HG03439 (cell line): ENCODE measurements around the gene CSNK1G2.

Experiments used
- ATAC-seq: cut with Tn5 transposase; IDR thresholded peaks from one replicate; pipeline ENCODE4 v1.9.1; 2021; ENCODE audit warnings: mild to moderate bottlenecking, moderate library complexity; ENCODE audit not compliant: unreplicated experiment

CSNK1G2 gene

DNA sequence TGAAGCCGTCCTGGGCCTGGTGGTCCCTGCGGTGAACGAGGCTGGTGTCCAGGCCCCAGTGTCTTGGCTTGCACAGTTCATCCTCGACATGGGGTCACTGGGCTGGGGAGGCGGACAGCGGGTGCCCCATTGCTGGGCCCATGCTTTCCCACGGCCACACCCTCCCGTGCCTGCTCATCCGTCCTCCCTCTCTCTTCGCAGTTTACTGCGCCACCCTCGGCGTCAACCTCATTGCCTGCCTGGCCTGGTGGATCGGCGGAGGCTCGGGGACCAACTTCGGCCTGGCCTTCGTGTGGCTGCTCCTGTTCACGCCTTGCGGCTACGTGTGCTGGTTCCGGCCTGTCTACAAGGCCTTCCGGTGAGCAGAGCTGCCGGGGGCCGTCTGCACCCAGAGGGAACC is 23.0 kb upstream of the CSNK1G2 start:
- ATAC-seq = no peak

DNA sequence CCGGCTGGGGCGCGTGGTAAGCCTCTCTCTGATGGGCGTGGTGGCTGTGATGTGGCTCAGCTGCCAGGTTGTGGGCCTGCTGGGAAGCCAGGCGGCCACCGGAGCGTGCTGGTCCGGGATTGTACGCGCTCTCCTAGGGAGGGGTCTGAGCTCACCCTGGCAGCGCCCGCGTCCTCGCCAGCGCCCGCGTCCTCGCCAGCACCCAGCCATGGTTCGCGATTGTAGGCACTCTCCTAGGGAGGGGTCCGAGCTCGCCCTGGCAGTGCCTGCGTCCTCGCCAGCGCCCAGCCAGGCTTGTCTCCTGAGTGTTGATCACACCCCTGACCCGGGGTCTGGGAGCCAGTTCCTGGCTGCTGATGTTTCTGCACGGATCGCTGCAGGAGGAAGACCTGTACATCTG is 22.0 kb upstream of the CSNK1G2 start:
- no peak for ATAC-seq

DNA sequence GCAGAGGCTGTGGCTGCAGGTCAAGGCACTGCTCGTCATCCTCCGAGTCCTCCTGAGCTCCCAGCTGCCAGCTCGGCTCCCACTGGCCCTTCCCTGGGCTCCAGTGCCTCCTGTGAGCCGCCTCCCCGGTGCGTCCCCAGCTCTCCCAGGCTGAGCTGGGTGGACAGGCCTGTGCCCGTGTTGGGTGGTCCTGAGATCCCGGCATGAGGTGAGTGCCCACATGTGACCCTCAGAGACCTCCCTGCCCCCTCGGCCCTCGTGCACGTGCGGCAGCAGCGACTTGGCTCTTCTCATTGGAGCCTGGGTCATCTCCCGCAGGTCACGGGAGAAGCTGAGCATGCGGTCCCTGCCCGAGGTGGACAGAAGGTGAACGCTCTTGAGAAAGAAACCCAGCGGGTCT is 20.3 kb upstream of the CSNK1G2 start:
- no peak for ATAC-seq

DNA sequence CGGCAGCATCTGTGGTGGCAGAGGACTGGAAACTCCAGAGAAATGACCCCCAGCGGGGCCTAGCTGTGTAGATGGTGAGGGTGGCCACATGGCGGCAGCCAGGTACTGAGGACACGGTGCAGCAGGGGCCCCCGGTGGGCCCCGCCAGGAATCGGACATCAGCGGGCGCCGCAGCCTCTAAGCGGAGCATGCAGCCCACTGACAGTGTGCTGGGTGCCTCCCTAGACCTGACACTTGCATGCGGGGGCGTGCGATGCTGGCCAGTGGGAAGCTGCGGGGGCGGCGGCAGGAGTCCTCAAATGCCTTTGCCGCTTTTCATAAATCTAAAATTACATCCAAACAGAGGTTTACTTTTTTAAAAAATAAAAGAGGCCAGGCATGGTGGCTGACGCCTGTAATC is 19.6 kb upstream of the CSNK1G2 start:
- ATAC-seq = no peak

DNA sequence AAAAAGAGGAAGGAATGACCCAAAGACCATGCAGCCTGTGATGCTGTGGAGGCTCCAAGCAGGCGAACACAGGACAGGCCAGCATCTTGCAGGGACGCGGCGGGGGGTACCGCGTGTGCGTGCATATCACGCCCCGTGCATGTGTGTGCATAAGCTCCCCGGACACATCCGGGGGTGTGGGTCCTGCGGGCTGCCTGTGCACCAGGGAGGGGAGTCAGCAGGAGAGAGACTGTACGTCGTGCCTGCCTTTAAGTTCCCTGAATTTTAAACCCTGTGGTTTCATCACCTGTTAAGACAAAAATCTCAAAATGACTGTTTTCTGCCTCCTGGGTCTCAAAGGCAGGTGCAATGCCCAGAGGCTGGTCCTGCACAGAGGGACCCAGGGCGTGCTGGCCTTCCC is 19.1 kb upstream of the CSNK1G2 start:
- no peak for ATAC-seq

DNA sequence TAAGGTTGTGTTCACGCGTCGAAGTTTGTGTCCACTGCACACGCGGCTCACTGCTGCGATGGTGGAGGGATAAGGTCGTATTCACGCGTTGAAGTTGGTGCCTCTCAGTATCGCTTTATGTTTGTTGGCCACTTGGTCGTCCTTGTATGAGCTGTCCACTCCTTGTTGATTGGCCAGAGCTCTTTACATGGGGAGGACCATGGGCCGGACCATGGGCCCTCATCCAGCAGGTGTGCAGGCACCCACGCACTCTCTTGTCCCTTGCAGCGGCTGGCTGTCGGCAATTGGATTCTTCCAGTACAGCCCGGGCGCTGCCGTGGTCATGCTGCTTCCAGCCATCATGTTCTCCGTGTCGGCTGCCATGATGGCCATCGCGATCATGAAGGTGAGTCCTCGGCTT is 18.2 kb upstream of the CSNK1G2 start:
- ATAC-seq = no peak

DNA sequence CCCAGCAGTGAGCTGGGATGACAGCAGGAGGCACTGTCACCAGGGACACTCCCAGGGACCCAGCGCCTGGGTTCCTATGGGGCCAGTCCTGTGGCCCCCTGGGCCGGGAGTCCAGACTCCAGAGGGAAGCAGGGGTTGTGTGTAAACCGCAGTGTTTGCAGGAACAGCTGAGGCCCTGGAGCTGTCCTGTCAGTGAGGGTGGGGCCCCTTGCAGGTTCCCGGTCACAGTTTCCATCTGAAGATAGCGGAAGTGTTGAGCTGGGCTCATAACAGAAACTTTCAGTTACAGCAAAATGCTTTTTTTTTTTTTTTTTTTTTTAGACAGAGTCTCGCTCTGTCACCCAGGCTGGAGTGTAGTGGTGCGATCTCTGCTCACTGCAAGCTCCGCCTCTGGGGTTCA is 17.7 kb upstream of the CSNK1G2 start:
- no peak for ATAC-seq

DNA sequence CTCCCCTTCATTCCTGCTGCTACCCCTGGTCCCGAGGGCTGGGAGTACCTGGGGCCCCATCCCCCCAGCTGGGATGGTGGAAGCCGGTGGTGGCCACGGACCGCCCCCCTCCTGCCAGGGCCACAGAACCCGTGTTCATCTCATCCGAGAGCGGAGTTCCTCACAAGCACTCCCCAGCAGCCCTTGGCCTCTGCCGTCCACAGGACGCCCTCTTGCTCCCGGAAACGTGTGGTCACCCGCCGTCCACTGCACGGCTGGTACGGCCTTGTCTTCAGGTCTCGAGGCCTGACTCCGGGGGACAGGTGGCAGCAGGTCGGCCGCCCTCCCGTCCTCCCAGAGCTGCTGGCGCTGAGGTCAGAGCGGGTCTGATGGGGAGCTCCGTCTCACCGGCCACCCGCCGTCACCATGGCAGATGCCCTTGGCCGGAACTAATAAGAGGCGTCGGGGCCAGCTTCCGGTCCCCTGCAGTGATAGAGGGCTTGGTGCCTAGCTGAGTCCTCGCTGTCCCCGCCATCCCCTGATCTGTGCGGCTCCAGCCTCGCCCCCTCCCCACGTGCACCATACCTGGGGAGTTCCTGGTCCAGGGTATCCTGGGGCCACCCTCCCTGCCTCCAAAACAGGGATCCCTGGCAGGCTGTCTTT is 16.5 kb upstream of the CSNK1G2 start:
- no peak for ATAC-seq

DNA sequence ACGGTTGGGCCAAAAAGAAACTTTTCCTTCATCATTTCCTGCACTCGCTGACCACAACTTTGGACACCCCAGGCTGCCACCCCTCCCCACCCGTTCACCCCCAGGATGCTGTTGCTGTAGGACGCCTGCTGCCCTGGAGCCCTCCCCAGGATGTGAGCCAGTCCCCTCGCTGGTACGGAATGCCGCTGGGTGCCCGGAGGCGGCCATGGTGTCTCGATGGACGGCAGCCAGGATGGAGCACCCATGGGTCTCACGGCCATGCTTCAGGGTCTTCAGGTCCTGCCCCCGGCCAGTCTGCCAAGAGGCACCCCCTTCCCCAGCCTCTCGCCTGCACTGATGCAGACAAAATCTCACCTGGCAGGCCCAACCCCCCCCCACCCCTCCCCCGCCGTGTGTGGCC is 15.4 kb upstream of the CSNK1G2 start:
- no peak for ATAC-seq

DNA sequence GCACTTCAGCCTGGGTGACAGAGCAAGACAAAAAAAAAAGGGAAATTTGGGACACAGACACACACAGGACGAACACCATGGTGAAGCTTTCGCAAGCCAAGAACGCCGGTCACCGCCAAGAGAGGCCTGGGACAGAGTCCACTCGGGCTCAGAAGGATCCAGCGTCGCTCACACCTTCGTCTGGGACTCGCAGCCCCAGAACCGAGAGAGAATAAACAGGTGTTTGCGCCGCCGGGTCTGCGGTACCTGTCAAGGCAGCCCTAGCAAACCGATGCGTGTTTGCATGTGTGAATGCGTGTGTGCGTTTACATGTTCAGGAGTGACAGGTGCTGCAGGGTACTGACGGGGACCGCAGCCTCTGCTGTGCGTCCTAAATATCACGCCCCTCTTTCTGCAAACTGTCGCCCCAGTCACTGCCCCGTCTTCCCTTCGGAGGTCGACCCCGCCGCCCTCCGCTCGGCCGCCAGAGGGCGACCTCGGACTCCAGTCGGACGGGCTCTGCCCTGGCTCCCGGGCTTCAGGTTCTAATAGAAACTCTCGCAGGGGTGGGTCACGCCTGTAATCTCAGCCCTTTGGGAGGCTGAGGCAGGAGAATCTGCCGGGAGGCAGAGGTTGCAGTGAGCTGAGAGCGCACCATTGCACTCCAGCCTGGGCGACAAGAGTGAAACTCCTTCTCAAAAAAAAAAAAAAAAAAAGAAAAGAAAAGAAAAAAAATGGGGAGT is 11.8 kb upstream of the CSNK1G2 start:
- no peak for ATAC-seq

DNA sequence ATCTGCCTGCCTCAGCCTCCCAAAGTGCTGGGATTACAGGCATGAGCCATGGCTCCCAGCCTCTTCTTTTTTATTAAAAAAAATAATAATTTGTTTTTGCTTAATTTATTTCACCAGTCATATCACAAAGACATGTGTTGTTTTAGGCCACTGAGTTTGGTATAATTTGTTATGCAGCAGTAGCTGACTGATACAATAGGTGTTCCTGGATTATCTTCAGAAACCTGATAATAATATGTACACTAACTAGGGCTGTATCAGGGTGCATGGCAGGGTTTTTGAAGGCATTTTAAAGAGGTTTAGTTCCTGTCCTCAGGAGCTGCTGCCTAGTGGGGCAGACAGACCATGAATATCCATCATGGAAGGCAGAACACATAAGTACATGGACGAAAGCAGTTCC is 9.5 kb upstream of the CSNK1G2 start:
- ATAC-seq = no peak

DNA sequence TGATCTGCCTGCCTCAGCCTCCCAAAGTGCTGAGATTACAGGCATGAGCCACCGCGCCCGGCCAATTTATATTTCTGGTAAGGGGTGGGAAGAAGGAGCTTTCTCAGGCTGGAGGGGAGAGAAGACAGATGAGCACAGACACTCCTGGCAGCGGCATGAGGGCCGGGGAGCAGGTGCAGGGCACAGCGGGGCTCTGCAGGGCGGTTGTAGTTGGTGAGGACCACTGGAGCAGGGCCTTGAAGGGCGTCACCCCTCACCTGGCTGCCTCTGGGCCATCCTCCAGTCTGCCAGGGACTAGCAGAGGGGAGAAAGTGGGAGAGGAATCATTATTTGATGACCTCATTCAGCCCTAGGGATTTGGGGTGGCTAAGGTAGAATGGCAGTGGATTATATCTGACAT is 8.6 kb upstream of the CSNK1G2 start:
- no peak for ATAC-seq

DNA sequence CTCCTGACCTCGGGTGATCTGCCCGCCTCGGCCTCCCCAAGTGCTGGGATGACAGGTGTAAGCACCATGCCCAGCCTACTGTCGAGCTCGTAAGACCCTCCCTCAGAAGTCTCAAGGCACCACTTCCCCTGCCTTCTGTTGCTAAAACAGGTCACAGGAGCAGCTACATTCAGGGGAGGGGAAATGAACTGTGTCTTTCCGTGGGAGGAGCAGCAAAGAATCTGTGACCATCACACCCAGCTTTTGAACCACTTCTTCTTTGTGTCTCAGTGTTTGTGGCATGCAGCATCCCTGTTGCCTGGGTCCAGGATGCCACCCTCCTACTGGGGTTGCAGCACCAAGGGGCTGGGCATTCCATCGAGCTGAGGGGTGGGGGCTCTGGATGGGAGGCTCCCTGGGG is 7.7 kb upstream of the CSNK1G2 start:
- ATAC-seq = no peak

DNA sequence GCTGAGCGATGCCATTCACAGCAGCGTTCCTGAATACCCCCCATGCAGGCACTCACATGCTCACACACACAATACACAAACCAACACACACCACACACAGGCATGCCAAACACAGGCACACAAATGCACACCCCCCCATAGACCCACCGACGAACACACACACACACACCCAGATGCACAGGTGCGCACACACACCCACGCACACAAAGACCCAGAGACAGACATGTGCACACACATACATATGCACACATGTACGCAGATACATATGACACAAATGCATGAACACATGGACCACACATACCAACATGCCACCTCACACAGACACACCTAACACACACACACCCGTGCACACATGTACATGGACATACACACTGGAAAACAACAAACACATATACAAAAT is 7.0 kb upstream of the CSNK1G2 start:
- no peak for ATAC-seq

DNA sequence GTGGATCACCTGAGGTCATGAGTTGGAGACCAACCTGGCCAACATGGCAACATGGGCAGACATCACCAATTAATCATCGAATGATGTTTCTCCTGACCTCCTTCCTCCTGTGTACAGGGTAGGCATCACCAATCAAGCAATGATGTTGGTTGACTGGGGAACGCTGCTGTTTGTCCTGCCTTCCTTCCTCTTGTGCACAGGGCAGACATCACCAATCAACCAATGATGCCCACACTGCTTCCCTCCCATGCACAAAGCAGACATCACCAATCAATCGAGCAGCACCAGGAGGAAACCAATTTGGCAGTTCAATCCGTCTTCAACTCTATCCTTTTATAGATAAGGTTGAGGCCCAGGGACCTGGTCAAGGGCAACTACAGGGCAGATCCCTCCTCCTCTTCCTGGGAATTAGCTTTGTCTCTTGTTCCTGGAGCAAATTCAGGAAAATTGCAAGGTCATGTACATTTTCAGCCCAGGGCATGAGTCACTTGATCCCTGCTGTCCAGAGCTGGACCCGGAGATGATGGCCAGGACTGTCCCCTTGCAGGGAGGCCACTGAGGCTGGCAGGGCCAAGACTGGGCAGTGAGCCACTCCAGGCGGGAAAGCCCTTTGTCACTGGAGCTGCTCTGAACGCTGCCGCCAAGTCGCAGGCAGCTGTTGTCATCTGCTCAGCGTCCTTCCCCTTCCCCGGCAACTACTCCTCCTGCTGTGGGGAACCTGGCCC is 5.3 kb upstream of the CSNK1G2 start:
- no peak for ATAC-seq

DNA sequence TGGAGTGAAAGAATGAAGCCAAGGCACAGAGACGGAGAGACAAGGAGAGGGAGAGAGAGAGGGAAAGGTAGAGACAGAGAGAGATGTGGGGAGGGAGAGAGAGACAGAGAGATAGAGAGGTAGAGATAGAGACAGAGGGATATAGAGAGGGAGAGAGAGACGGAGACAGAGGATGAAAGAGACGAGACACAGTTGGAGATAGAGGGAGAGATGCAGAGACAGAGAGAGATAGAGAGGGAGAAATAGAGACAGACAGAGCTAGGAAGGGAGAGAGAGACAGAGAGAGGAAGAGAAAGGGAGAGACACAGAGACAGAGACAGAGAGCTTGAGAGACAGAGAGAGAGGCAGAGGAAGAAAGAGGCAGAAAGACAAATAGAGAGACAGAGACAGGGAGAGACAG is 4.5 kb upstream of the CSNK1G2 start:
- no peak for ATAC-seq

DNA sequence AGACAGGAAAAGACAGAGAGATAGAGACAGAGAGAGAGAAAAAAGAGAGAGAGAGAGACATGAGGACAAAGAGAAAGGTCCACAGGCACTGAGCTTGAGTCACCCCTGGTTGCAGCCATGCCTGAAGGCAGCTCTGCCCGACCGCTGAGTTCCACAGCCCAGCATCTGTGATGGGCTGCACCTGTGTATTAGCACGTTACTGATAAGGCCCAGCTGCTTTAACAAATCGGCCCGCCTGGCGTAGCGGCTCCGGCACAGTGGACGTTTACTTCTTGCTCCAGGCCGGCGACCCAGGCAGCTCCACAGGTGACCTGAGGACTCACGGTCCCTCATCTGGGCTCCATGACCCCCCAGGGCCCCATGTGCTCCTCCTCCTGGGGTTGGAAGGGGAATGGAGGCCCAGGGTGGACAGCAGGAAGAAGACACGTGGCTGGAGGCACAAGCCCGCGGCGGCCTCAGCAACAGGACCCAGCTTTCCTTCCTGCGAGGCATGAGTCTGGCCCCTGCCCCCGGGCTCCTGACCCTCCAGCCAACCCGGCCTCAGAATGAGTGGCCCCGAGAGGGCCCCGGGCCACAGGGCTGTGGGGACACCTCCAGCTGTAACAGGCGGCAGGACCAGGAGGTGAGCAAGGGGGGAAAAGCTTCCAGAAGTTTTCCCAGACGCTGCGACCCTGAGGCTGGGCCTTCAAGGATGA is 3.9 kb upstream of the CSNK1G2 start:
- no peak for ATAC-seq

DNA sequence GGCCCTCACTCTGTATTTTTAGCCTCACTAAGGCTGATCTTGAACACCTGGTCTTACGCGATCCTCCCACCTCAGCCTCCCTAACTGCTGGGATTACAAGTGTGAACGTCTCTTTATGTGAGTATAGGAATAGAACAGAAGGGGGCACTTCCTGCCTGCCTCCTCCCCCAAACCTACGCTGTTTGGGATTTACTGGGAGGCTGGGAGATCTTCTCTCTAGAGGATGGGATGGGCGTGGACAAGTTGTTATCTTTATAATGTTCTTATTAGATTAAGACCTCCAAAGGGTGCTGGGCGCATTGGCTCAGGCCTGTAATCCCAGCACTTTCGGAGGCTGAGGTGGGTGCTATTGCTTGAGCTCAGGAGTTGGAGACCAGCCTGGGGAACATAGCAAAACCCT is 2.9 kb upstream of the CSNK1G2 start:
- ATAC-seq = no peak

DNA sequence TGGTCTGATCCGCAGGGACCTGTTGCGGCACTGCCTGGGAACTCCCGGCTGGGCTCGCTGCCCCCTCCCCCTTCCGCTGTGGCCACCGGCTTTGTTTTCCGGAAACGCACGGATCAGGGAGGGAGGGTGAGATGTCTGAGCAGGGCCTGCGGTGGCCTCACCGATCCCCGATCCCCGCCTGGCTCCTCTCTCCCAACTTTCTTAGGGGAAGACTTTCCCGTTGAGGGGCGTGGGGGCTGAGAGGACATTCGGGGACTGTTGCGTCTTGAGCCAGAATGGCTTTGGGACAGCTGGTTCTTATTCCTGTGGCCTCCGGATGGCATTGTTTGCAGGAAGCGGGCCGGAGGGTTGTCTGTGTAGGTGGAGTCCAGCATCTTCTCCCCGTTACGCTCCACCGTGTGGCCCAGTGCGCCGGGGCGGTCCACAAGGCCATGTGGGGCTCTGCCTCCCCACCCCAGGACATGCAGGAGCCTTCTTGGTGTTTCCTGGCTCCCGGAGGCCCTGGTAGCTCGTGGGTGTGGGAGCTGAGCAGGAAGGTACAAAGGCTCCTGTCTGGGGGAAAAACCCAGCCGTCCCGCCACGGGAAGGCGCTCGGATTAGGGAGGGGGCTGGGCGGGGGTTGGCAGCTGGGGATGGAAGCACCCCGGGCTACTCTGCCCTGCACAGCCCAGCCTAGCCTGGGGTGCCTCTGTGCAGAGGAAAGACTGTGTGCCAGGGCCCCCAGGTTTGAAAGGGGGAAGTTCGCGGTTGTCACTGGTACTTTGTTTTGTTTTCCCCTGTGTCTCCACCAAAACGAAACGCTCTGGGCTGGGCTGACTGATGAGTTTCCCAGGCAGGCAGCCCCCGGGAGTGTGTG is 1.3 kb downstream of the CSNK1G2 start:
- ATAC-seq = peak; percentile 34

DNA sequence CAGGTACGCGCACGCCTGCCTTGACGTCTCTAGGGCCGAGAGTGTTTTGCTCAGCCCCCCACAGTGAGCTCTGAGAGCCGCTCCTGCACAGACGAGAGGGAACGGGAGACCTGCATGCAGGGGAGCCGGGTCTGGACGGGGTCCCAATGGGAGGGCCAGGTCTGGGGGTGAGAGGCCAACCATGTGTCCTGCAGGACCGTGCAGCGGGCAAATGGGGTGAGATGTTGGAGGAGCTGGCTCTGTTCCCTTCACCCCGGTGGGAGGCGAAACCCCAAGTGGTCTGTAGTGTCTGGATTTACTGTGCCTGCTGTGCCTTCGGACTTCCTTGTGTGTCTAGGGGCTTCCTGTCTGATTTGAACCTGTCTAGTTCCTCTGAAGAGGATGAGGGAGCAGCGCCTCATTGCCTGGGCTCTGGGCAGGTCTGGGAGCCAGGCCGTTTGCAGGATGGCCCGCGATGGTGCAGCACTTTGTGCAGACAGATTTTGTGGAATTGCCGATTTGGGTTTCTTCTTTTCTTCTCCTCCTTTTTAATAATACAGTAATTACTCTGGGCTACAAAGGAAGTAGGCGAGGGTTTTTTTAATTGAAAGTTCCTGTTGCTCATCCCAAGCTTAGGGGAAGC is 2.1 kb downstream of the CSNK1G2 start:
- no peak for ATAC-seq
